Hematopoietic multipotent progenitor cell treated with erythropoietin and hydrocortisone succinate and interleukin-3 and kit ligand, for 8 days (in vitro differentiated cells): Measurements from ENCODE around the gene CHST6.
"Not testable (repeated sequence)": the region's sequence is repeated elsewhere in the genome, so short reads cannot be mapped to it uniquely, and the experiment has no call there.

ENCODE experiments used
- DNase-seq: peaks from one replicate; pipeline ENCODE4 v3.0.0-alpha.2; 2015

CHST6 gene

GRCh38 chr16:75502916-75503605 lies 7.8 kb upstream of the CHST6 start:
- DNase-seq = no peak

GRCh38 chr16:75501820-75502219 lies 6.6 kb upstream of the CHST6 start:
- not testable (repeated sequence) for DNase-seq

GRCh38 chr16:75501359-75501758 lies 6.1 kb upstream of the CHST6 start:
- no peak for DNase-seq

DNA sequence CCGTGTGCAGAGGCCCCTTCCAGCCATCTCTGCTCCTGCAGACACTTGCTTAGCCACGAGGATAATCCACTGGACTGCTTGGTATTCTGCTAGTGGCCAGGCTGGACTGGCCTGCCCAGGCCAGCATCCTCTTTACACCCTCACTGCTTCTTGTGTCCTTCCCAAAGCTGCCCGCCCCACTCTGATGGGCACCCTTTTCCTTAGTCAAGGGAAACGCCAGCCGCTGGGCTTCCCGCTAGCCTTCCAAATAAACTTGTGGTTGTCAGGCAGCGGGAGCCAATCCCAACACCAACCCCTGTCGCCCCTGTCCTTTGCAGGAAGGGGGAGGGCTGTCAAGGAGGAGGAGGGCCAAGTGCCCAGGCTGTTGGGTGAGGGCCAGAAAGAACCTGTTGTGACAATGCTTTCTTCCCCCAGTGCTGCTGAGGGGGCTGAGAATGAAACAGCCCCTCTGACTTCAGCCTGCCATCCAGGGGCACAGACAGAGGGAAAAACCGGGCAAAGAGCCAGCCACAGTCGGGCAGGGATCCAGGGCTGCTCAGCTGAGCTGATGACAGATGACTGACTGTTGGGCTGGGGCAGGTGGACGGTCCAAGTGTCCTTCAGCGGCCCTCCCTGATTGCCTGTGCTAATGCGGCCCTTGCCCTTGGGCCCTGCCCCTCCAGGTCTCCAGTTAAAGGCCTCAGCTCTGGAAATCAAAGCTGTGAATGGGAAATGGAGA lies 3.5 kb upstream of the CHST6 start:
- DNase-seq = peak; percentile 32

- DNase-seq = no peak
Observed at GRCh38 chr16:75497558-75497957, 2.3 kb upstream of the CHST6 start.

- DNase-seq = no peak
Observed at GRCh38 chr16:75494661-75495075, 573 bp downstream of the CHST6 start.

DNA sequence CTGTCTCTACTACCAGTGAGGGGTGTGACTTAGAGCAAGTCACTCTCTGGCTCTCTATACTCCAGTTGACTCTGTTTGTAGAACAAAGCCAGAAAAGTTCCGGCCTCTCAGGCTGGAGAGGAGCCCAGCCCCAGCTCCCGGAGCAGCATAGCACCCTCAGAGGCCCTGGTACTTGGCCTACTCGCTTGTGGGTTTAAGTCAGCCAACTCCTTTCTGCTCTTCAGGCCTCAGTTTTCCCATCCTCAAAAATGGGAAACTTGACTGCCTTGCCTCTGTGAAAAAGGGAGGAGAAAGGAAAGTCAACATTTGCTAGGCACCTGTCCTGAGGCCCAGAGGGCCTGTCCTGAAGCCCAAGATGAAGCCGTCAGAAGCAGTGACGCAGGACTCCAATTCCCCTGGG lies 1.1 kb downstream of the CHST6 start:
- DNase-seq = no peak

DNA sequence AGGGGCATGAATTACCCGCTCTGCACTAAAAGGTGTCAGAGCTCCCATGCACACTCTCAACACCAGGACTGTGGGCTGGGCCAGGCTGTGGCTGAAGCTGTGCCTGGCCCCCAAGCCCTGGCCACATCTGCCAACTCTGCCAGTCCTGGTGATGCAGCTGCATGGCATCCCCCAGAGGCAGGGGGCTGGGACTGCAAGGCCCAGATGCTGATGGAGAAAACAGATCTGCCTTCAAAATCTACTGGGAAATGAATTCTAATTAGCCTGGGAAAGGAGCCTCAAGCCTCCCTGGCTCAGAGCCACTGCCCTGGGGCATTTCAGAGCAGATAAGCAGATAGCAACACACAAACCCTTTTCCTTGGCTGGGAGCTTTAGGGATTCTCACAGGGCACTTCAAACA lies 3.4 kb downstream of the CHST6 start:
- DNase-seq = peak; percentile 25

DNA sequence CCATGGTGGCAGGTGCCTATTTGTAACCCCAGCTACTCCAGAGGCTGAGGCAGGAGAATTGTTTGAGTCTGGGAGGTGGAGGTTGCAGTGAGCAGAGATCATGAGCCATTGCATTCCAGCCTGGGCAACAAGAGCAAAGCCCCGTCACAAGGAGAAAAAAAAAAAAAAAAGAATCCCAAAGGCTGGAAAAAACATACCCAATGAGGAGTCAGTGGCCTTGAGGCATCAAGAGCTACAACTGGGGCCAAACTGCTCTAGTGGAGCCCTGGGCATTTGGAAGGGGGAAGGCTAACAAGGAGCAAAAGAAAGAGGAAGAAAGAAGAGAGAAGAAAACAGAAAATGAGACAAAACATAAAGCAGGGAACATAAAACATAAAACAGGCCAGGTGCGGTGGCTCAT lies 6.9 kb downstream of the CHST6 start:
- DNase-seq = no peak

DNA sequence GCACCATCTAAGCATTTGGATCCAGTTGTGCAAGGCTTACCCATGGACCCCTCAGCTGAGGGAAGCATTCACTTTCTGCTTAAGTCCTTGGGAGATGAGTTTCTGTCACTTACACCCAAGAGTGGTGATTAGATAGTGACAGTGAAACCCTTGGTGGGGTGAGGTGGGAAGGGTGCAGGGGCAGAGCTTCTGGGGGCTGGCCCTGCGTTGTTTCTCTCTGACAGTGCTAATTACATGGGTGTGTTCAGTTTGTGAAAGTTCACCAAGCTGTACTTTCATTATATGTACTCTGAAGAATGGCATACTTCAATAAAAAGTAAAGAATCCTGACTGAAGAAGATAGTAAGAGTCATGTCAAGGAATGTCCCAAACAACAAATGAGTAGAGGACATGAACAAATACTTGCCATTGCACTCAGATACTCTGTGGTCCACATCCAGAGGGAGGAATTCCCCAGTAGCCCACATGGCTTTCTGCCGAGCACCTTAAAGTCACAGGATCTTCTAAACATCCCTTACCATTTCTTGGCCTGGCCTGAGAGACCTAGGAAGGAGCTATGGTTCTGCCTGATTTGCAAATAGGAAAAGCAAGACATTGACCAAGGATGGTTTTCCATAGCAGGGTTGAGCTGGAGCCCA lies 8.4 kb downstream of the CHST6 start:
- no peak for DNase-seq

DNA sequence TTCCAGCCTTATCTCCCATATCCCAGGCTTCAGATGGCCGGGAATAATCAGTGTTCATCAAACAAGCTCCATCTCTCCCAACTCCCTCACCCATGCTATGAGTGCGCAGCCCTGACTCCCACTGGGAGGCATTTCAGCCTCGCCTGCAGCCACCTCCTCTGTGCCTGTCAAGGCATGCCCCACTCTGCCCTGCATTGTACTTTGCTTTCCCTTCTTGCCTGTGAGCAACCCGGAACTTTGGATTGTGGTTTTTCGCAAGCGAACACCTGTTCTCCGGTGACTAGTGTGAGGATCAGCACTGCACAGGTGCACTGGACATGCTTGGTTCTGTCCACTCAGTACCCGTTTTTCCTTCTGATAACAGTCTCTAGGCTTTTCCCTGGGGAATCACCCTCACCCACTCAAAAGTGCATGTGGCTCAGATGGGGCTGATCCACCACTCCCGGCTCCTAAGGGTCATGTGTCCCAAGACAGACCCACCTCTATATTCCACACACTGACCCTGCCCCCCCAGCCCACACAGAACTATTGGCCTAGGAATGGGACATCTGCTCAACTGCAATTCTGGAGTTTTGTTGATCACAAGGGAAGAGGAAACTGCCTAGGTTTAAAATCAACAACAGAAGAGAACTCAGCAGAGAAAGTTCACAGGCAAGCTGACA lies 9.1 kb downstream of the CHST6 start:
- no peak for DNase-seq

DNA sequence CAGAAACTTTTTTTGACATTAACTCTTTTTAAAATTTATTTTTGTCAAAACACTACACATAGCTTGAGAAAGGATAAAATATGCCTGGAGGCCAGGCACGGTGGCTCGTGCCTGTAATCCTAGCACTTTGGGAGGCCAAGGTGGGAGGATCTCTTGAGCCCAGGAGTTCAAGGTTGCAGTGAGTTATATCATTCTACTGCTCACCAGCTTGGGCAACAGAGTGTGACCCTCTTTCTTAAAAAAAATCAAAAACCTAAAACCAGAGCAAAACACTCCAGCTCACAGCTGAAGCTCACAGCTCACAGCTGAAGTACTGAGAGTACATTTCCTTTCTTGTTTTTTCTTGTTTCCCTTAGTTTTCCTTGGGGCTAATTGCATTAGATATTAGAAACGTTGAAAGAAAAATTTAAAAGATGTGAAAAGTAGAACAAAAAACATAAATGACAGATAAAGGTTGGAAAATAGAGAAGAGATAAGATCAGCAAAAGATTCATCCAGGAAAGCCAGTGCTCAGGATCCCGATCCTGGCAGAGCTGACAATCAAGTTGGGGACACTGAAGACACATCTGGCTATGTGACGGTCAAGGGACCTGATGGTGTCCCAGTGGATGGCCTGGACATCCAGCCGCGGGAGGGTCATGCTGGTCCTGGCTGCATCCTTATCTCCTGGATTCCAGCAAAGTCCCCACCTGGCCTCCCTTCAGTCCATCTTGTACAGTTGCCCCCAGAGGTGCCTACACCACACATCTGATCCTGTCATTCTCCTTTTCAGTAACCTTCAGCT lies 9.8 kb downstream of the CHST6 start:
- no peak for DNase-seq

DNA sequence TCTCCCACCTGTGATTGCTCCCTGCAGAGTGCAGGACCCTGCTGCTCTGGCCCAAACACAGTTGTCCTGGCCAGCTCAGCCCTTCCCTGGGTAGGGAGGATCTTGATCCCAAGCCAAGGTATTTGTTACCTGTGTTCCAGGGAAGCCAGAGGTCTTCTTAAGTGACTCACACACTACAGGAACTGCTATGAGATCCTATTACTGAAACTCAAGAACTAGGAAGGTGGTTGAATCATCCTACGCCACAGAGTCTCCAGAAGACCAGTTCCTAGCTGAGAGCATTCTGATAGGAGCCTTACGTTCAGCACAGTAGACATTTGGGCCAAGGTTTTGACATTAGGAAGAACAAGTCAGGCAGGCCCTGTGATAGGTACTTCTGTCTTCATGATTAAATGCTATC lies 12.0 kb downstream of the CHST6 start:
- DNase-seq = no peak

DNA sequence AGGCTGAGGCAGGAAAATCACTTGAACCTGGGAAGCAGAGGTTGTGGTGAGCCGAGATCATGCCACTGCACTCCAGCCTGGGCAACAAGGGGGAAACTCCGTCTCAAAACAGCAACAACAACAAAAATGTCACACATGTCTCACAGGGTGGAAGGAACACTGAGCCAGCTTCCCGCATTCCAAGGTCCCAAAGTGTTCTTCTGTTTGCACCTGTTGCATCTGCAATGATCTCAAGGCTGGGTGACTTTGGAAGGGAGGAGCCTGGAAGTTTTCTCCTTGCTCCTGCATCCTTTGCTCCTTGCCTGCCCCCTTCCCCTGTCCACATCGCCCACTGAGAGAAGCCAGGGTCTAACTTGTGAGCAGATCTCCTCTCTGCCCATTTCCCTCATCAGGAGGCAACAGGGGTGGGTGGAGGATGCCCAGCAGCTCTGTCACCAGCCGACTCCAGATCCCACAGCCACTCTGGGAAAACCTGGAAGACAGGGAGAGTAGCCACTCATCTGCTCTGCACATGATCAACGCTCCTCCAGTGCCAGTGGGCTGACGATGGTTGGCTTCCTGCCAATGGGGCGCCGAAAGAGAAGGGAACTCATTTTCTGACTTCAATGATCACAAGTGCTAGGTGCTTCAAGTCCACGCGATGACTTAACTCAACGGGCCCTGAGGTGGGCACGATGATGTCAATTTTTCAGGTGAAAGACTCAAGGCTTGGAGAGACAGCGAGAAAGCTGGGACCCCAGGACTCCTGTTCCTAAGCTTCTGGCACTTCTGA lies 12.6 kb downstream of the CHST6 start:
- no peak for DNase-seq

DNA sequence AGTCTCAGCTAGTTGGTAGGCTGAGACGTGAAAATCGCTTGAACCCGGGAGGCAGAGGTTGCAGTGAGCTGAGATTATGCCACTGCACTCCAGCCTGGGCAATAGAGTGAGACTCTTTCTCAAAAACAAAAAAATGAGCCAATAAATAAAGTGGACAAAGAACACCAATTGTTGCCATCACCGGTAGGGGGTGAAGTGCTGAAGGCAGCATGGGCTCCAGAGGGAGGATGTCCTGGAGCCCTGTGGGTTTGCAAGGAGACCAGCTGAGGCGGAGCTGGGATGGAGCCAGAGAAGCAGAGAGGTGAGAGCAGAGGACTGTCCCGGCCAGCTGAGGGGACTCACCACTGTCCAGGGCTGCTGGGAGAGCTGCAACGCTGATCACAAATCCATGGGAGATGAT lies 13.8 kb downstream of the CHST6 start:
- no peak for DNase-seq

DNA sequence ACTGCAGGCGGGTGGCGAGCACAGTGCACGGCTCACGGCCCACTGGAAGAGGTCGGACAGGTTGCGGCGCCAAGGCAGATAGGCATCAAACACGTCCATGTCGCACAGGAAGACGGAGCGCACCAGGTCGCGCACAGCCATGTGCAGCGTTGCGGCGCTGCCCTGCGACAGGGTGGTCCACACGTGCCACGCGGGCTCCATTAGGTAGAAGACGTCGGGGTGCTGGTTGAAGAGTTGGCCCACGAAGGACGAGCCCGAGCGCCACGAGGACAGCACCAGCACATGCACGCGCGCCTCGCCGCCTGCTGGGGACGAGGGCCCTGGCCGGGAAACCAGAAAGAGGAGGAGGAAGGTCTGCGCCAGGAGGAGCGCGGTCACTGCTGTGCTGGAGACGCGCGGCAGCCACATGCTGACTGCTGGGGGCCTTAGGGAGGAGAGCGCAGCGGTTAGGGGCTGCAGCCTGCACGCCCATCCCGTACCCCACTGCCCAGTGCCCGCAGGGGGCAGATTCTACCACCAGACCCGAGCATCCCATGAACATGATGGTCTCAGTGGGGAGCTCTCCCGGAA lies 15.7 kb downstream of the CHST6 start:
- no peak for DNase-seq

DNA sequence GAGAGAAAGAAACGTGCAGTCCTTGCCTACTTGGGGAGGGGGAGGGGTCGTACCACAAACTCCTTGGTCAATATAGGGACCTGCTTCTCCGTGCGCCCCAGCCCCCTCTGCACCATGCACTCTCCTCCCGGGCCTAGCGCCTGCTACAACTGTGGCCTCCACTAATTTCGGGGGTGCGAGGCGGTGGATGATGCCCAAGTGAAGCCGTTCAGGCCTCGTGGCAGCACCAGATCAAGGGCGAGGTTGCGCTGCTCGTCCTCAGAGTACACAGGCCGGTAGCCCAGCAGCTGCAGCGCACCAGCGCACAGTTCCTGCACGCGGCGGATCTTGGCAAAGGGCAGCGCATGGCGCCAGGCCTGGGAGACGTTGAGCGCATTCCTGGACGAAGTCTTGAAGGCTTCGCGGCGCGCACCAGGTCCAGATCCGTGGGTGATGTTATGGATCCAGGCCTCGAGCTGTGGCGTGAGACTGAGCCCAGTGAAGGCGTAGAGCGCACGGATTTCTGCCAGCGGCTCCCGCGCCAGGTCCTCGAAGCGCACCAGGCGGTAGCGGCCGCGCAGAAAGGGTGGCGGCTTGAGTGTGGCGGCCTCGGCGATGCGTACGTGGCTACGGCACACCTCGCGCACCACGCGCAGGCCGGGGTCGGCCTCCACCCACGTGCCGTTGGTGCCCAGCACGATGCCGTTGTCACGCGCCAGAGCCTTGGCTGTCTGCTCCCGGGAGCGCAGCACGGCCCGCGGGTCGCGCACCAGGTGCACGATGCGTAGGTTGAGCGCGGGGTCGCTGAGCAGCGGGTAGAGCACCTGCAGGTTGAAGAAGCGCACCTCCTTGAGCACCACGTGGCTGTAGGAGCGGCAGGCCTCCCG lies 16.5 kb downstream of the CHST6 start:
- DNase-seq = no peak

DNA sequence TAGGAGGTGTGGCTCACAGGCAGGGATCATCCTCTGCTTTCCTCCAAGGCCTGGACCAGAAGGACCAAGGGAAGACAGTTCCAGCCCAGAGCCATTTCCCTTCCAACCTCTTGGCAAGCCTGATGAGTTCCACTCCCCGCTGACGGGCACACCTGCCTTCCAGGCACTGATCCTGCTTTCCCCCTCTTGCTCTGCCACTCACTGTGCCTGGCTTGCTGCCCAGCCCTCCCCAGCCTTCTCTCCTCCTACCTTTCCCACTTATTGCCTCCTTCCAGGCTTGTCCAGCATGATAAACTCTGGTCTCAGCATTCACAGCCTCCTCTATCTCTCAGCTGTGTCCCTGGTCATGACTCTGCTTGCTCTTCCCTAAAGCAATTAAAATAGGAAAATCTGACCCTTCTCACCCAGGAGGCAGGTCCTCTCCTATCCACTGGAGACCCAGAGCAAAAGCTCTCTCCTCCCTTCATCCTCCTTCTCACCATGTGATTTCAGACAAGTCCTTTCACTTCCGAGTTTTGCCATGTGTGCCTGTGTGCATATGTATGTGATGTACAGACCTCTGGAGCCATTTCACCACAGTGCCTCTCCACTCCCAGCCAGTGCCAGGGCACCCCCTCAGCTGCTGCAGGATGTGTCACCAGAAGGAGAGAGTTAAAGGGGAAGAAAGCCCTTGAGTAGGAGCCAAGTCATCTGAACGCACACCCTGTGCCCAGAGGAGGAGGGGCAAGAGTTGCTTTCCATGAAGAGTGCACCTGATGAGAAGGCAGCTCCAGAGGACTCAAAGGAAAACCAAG lies 17.4 kb downstream of the CHST6 start:
- DNase-seq = no peak

DNA sequence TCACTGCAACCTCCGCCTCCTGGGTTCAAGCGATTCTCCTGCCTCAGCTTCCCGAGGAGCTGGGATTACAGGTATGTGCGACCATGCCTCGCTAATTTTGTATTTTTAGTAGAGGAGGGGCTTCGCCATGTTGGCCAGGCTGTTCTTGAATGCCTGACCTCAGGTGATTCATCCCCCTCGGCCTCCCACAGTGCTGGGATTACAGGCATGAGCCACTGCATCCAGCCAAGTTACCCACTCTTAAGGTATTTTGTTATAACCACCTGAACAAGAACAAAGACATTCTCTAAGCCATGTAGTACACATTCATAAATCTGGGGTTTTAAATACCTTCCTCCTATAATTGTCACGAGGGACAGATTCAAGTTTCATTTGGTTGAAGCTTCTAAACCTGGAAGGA lies 18.4 kb downstream of the CHST6 start:
- DNase-seq = no peak

DNA sequence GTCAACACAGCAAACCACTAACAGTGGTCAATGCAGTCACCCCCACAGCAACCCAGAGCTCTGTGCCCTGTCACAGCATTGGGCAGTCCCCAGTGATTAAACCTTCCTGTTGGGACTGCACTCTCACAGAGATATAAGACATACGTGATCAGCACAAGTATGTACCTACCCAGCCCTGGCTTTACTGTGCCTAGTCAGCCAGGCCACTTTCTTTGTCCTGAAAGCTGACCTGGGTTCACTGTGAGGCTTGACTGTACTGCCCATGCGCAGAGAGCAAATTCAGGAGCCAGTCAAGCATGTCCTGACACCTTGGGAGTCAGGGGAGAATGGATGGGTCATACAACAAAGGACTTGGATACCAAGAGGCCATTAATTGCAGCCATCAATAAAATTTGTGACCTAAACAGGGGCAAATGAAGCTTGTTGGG lies 19.8 kb downstream of the CHST6 start:
- DNase-seq = no peak
